Caki2 (cell line): Measurements from ENCODE around the gene BTN2A1. TPM values are rescaled to one million over a fixed set of nuclear protein-coding genes. Genes with fewer than 3 reads are reported as not detected.

ENCODE experiments used
- DNase-seq: peaks from one replicate; pipeline ENCODE4 v3.0.0-alpha.2; 2015; ENCODE audit warnings: low read depth
- in situ Hi-C: cut with HindIII; loops from 2 replicates; pipeline ENCODE4 v1.10.0; 2016; ENCODE audit warnings: low sequenced_read_pairs, low pct_unique_long_range_greater_than_20kb, mixed read lengths
- total RNA-seq: library from RNA; depleted of rRNA; stranded (reverse); fragments of >200 nt; shearing (Covaris generic); gene quantifications from 2 replicates; pipeline ENCODE4 v1.2.3, GENCODE V29; 2014; ENCODE audit warnings: low replicate concordance; rRNA removed

BTN2A1 gene
- total RNA-seq, 1 experiment from 2014 or later, result 14.1 TPM

DNA sequence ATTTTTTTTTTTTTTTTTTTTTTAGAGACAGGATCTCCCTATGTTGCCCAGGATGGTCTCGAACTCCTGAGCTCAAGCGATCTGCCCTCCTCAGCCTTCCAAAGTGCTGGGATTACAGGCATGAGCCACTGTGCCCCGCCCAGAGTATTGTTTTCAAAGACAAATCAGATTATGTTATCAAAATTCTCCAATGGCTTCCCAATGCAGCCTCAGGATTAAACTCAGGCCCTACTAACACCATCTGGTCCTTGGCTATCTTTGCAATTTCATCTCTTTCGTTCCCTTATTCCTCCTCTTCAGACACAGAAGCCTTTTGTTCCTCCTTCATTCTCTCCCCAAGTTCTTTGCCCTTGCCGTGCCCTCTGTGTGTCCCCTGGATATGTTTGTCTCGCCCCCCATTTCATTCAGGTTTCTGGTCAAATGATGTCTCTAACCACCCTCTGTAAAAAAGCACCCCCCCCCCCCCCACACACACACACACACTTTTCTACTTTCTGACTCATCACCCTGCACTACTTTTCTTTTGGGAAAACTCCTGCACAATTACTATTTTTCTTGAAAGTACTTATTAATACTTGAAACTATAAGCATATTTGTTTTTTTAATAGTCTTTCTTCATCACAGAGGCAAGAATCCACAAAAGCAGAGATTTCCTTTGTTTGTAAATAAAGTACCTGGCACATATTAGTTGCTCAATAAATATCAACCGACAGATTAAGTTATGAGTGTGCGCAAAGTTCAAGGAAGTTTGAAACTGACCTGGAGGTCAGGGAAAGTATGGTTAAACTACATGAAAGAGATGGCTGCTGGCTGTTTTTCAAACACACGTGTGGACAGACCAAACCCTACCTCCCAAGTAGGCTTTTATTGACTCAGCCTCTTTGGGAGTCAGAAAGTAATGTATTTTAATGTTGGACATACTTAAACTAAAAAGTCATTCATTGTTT lies 59.0 kb downstream of the BTN2A1 start:
- DNase-seq, result no peak
- in situ Hi-C loops, result no loop called here

Other genes starting within 250 kb of the BTN2A1 start
- 34.2 and 38.7 TPM in 2 replicates for gene BTN3A2, start 92.8 kb upstream of the BTN2A1 start, total RNA-seq
- 12.7 and 16.0 TPM in 2 replicates for gene BTN2A2, start 74.8 kb upstream of the BTN2A1 start, total RNA-seq
- gene BTN3A1, start 55.7 kb upstream of the BTN2A1 start, total RNA-seq, result 36.4 and 50.4 TPM in 2 replicates
- 10.6 and 19.0 TPM in 2 replicates for gene BTN3A3, start 17.5 kb upstream of the BTN2A1 start, total RNA-seq
- 0.47 TPM in 1 of 2 replicates, not detected in the other for gene BTN1A1, start 42.3 kb downstream of the BTN2A1 start, total RNA-seq
- 136 and 165 TPM in 2 replicates for gene HMGN4, start 80.4 kb downstream of the BTN2A1 start, total RNA-seq
- 24.0 and 36.6 TPM in 2 replicates for gene ABT1, start 139.0 kb downstream of the BTN2A1 start, total RNA-seq
- gene ZNF322, start 201.8 kb downstream of the BTN2A1 start, total RNA-seq, result 15.4 and 21.5 TPM in 2 replicates